Spleen (tissue), 7 donors: ENCODE measurements around the gene SCRG1.

Source experiments
- POLR2A ChIP-seq, 3 donors: fragments of 450-650 bp; IDR thresholded peaks; one replicate each; pipeline ENCODE4 v1.5.1; 2017; ENCODE audit warnings: antibody characterized with exemption in 3 of 3, mild to moderate bottlenecking in 1 of 3
- POLR2AphosphoS5 ChIP-seq, 3 donors: sonication (generic); formaldehyde crosslinking; IDR thresholded peaks; one replicate each; pipeline ENCODE4 v1.5.1; 2017; ENCODE audit warnings: antibody characterized with exemption in 3 of 3
- TF ChIP-seq, protein P1 (sequence below), 11 experiments: fragments of 200-600 bp in 7 of 11; fragments of 450-650 bp in 4 of 11; sonication (generic) in 4 of 11; IDR thresholded peaks in 8 of 11; conservative IDR thresholded peaks in 3 of 11; 1 replicate in 7 of 11; 2 replicates in 4 of 11; pipeline versions ENCODE4 v1.4.0 to v1.8.0; 2016 to 2021; ENCODE audit warnings: antibody characterized with exemption in 11 of 11, inconsistent platforms in 4 of 11, mild to moderate bottlenecking in 1 of 11
- donor health status: DM: no; HTN: no; CAD: no; lungs with moderate emphysema.
- donor health status: DM: no; HTN: no; CAD: no.
- donor health status: DM: no; HTN: no; CAD: no.

DNA sequence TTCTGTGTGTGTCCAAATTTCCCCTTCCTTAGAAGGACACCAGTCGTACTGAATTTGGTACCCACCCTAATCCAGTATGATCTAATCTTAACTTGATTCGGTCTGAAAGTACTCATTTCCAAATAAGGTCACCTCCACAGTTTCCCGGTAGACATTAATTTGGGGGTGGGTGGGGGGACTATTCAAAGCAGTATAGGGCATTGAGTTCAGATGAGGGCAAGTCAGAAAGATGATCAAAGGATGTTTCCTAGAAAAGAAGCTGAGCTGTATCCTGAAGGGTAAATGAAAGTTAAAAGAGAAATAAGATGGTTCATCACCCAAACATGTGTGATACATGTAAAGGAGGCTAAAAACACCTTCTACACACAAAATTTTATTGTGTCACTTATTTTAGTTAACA lies 42.0 kb upstream of the SCRG1 start:
- TF ChIP-seq, protein P1, sequence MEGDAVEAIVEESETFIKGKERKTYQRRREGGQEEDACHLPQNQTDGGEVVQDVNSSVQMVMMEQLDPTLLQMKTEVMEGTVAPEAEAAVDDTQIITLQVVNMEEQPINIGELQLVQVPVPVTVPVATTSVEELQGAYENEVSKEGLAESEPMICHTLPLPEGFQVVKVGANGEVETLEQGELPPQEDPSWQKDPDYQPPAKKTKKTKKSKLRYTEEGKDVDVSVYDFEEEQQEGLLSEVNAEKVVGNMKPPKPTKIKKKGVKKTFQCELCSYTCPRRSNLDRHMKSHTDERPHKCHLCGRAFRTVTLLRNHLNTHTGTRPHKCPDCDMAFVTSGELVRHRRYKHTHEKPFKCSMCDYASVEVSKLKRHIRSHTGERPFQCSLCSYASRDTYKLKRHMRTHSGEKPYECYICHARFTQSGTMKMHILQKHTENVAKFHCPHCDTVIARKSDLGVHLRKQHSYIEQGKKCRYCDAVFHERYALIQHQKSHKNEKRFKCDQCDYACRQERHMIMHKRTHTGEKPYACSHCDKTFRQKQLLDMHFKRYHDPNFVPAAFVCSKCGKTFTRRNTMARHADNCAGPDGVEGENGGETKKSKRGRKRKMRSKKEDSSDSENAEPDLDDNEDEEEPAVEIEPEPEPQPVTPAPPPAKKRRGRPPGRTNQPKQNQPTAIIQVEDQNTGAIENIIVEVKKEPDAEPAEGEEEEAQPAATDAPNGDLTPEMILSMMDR (IDR thresholded peaks at IDR 0.05 in 8 of 11, conservative IDR thresholded peaks at IDR 0.05 in 3 of 11) = no peak
- TF ChIP-seq POLR2A (IDR thresholded peaks at IDR 0.05) (no peak), POLR2AphosphoS5 (IDR thresholded peaks at IDR 0.05) (no peak)
